ENCODE measurements around the gene CAPN7.

DNA sequence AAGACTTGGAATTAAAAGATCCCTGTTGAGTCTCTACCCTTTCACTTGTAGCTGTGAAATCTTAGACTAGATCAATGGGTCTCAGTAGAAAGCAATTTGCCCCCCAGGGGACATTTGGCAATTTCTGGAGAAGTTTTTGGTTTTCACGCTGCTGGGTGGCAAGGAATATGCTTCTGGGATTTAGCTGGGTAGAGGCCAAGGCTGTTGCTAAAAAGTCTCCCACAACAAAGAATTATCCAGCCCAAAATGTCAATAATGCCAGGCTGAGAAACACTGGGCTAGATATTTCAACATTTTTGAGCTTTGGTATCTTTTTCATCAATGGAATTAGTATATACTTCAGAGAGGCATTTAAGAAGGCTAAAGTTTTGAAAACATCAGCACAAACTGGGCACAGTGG is 8.7 kb downstream of the CAPN7 start:
- TF ChIP-seq, protein P1, sequence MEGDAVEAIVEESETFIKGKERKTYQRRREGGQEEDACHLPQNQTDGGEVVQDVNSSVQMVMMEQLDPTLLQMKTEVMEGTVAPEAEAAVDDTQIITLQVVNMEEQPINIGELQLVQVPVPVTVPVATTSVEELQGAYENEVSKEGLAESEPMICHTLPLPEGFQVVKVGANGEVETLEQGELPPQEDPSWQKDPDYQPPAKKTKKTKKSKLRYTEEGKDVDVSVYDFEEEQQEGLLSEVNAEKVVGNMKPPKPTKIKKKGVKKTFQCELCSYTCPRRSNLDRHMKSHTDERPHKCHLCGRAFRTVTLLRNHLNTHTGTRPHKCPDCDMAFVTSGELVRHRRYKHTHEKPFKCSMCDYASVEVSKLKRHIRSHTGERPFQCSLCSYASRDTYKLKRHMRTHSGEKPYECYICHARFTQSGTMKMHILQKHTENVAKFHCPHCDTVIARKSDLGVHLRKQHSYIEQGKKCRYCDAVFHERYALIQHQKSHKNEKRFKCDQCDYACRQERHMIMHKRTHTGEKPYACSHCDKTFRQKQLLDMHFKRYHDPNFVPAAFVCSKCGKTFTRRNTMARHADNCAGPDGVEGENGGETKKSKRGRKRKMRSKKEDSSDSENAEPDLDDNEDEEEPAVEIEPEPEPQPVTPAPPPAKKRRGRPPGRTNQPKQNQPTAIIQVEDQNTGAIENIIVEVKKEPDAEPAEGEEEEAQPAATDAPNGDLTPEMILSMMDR (IDR thresholded peaks at IDR 0.05 in 8 of 11, conservative IDR thresholded peaks at IDR 0.05 in 3 of 11) = no peak
- TF ChIP-seq POLR2AphosphoS5 (IDR thresholded peaks at IDR 0.05) = no peak
